ENCODE results near the gene ARHGDIA.
A peak's percentile ranks its signal among the peaks of the same experiment; 100 is the strongest.

GRCh38 chr17:81918832-81919545 is 47.9 kb upstream of the ARHGDIA start:
- TF ChIP-seq POLR2A (IDR thresholded peaks at IDR 0.05) (peak; percentile 78), CTCF (IDR thresholded peaks at IDR 0.05) (no peak)
